Fibroblast of lung (primary cell): Measurements from ENCODE around the gene HDAC4.

ENCODE experiments used
- EZH2 ChIP-seq: IDR thresholded peaks from 2 replicates; pipeline ENCODE4 v1.5.1; 2012; ENCODE audit warnings: low read length, control low read depth, mild to moderate bottlenecking; ENCODE audit errors: missing control alignments
- TF ChIP-seq, protein P1 (sequence below), 2 donors: IDR thresholded peaks in 1 of 2; conservative IDR thresholded peaks in 1 of 2; 1 replicate in 1 of 2; 2 replicates in 1 of 2; pipeline ENCODE4 v1.5.1; 2011 to 2012; ENCODE audit warnings: low read length in 2 of 2, control low read depth in 1 of 2, inconsistent platforms in 1 of 2, low read depth in 1 of 2, mild to moderate bottlenecking in 1 of 2

DNA sequence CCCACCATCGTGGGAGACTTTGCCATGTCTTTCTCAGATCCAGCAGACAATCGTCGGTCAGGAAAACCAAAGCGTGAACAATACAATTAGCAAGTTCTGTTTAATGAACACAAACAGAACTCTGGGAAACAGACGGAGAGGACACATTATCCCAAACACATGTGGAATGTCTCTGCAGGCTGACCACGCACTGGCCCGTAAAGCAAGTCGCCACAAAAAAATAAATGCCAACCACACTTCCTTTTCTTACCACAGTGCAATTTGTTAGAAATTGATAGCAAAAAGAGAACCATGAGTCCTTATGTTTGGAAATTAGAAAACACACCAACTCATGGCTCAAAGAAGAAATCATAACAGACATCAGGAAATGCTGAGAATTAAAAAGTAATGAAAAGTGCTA, 342.1 kb downstream of the HDAC4 start:
- TF ChIP-seq, protein P1, sequence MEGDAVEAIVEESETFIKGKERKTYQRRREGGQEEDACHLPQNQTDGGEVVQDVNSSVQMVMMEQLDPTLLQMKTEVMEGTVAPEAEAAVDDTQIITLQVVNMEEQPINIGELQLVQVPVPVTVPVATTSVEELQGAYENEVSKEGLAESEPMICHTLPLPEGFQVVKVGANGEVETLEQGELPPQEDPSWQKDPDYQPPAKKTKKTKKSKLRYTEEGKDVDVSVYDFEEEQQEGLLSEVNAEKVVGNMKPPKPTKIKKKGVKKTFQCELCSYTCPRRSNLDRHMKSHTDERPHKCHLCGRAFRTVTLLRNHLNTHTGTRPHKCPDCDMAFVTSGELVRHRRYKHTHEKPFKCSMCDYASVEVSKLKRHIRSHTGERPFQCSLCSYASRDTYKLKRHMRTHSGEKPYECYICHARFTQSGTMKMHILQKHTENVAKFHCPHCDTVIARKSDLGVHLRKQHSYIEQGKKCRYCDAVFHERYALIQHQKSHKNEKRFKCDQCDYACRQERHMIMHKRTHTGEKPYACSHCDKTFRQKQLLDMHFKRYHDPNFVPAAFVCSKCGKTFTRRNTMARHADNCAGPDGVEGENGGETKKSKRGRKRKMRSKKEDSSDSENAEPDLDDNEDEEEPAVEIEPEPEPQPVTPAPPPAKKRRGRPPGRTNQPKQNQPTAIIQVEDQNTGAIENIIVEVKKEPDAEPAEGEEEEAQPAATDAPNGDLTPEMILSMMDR (conservative IDR thresholded peaks at IDR 0.05 in 1 of 2, IDR thresholded peaks at IDR 0.05 in 1 of 2; ENCODE audit: low read depth in 1 of 2, low read length in 2 of 2) = no peak
- TF ChIP-seq EZH2 = no peak
